NCI-H2171 (cell line): ENCODE measurements around the gene CALML6.
A peak's percentile ranks its signal among the peaks of the same experiment; 100 is the strongest.
"Not testable (repeated sequence)": the region's sequence is repeated elsewhere in the genome, so short reads cannot be mapped to it uniquely, and the experiment has no call there.

Experiments
- DNase-seq: peaks from one replicate; lab custom pipeline; 2025; lab: John Stamatoyannopoulos, UW

The CALML6 gene, protein sequence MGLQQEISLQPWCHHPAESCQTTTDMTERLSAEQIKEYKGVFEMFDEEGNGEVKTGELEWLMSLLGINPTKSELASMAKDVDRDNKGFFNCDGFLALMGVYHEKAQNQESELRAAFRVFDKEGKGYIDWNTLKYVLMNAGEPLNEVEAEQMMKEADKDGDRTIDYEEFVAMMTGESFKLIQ

DNA sequence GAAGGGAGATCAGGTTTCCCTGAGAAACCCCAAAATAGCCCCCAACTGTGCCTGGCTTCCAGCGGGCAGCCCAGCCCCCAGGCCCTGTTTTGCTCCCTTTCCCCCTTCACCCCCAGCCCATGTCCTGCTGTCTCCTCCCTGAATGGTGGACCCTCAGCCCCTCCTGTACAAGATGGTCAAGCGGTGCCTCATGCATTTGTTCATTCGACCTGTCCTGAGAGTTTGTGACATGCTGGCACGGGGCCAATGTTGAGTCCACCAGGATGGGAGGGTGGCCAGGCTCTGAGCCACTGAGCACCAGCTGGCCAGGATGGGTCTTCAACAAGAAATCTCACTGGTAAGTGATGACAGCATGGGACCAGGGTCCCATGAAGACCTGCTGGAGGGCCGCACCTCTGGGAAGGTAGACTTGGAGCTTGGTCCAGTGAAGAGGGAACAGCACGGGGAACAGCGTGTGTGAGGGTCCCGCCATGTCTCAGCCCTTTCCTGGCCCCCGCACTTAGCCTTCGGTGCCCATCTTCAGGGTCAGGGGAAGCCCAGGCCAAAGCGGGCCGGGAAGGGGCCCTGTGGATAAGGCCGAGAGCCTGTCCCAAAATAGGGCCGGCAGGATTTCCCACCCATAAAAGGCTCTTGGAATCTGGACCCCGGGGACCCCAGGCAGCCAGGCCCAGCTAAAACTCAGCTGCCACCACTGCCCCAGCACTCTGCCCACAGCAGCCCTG lies at the start of gene CALML6:
Gene CALML6, plus strand, starts transcription at position 290 of the 722 bp plus-strand sequence. Its CDS starts 21 bp downstream, at position 311.
- no peak for DNase-seq

DNA sequence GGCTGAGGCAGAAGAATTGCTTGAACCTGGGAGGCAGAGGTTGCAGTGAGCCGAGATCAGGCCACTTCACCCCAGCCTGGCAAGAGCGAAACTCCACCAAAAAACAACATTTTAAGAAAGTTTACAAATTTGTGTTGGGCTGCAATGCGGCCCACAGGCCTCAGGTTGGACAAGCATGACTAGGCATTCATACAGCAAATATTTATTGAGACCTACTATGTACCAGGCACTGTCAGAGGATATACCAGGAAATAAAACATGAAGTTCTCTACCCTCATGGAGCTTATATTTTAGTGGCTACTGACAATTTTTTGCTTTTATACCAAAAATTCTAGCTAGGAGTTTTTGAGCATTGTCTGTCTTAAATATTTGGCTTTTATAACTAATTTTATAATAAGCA lies 47.9 kb upstream of the CALML6 start:
- no peak for DNase-seq

DNA sequence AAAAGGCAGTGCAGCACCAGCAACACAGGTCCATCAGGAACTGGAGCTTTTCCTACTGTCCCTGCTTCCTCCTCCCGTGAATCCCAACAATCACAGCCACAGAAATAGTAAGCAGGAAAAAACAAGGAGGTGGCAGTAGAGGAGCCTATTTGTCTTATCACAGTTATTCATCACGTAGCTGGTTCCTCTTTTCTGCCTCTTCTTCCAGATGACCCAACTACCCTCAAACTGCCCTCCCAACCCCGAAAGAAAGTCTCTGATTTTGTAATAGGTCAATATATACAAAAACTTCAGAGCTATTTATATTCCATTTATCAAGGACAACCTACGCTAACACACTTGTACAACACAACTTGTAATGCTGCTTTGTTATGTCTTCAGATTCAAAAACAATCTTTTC lies 45.6 kb upstream of the CALML6 start:
- no peak for DNase-seq

DNA sequence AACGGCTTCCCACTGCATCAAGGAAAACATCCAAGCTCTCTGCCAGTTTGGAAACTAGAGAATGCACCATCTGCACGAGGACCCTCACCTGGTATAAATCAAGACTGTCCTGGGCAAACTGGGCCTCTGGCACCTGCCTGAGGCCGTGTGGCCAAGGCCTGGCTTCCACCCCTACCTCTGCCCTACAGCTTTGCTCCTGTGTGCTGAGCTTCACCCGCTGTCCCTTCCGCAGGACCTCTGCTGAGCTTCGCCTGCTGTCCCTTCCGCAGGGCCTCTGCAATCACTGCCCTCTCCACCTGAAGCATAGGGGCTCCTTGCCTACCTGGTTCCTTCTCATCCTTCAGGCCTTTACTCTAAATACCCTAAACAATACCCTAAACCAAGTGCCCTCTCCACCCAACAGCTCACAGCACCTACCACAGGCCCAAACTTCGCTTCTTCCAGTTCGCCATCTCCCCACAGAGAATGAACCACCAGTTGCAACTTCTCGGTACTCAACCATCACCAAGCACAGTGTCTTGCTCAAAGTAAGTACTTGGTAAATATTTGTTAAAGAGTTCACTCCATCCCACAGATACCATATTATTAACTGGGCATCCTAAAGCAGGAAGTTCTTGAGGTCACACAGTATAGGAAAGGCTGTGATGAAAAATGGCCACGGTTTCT lies 42.6 kb upstream of the CALML6 start:
- no peak for DNase-seq

DNA sequence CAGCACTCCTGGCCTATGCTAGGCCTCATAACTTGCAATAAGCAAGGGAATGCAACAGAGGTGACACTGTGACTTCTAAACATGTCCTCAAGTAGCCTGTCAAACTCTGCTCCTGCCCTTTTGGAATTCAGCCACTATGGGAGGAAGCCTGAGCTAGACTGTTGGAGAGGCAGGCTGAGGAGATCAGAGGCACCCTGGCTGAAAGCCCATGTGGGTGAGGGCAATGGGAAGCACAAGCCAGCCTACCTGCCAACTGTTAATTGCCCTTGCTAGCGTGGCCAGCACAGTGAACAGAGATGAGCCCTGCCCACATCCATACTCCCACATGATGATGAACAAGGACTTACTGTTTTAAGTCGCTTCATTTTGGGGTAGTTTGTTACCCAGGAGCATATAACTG lies 41.9 kb upstream of the CALML6 start:
- no peak for DNase-seq

DNA sequence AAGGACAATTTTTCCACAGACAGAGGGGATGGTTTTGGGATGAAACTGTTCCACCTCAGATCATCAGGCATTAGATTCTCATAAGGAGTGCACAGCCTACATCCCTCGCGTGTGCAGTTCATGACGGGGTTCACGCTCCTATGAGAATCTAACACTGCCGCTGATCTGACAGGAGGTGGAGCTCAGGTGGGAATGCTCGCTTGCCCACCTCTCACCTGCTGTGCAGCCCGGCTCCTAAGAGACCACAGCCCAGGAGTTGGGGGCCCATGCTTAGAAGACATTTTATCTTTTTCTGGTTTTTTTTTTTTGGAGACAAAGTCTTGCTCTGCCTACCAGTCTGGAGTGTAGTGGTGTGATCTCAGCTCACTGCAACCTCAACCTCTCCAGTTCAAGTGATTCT lies 40.2 kb upstream of the CALML6 start:
- DNase-seq, result no peak

DNA sequence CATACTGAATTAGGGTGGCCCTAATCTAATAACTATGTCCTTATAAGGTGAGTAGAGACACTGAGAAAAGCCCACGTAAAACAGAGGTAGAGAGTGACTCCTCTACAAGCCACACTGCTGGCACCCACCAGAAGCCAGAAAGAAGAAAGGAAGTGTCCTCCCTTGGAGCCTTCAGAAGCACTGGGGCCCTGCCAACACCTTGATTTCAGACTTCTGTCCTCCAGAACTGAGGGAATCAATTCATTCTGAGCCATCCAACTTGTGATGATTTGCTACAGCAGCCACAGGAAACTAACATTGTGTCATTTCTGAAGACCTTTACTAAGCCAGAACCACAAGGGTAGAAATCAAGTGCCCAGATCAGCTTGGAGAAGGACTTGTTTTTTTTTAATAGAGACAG lies 39.1 kb upstream of the CALML6 start:
- DNase-seq, result no peak

DNA sequence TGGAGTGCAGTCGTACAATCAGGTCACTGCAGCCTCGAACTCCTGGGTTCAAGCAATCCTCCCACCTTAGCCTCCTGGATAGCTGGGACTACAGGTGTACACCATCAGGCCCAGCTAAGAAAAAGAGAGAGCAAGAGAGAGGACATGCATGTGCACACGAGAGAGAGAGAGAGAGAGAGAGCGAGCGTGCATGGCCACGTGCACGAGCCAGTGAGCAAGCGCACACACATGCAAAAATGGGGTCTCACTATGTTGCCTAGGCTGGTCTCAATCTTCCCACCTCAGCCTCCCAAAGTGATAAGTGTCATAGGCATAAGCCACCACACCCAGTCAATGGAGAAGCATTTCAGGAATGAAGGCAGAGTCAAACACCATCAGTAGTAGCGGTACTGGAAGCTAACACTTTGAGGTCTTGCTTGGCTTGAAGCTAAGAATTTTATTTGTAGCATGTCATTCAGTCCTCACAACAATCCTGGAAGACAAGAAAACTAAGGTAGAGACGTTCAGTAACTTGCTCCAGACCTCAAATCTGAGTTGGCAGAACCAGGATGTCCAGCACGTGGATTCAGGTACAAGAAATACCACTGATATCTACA lies 38.6 kb upstream of the CALML6 start:
- DNase-seq, result no peak

DNA sequence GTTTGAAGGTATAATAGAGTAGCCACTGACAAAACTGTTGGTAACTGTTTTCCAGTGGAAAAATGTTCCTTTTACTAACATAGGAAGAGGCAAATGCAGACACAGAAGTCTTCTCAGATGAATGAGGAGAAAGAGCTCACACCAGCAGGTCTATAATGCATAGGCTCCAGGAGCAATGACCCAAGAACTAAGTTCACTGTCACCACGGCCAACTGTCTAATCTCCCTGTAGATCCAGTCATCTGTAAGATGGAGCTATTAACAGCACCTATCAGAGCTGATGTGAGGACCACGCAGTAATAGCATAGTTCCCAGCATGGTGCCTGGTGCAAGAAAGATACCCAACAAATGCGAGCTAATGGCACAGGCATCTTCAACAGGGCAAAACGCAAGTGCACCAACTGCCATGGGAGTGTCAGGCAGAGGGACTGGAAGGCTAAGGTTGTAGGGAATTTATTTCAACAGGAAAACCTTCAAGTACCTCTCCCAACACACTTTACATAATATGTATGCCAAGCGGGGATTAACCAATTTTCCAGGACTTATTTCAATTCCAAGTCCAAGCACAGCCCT lies 37.1 kb upstream of the CALML6 start:
- no peak for DNase-seq

DNA sequence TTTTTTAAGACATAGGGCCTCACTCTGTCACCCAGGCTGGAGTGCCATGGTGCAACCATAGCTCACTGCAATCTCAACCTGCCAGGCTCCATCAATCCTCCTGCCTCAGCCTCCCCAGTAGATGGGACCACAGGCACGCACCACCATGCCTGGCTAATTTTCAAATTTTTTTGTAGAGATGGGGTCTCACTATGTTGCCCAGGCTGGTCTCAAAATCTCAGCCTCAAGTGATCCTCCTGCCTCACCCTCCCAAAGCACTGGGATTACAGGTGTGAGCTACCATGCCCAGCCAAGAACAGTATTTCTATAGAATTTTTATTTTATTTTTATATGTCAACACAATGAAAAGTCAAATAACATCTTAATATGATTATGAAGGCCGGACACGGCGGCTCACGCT lies 35.1 kb upstream of the CALML6 start:
- DNase-seq, result no peak

DNA sequence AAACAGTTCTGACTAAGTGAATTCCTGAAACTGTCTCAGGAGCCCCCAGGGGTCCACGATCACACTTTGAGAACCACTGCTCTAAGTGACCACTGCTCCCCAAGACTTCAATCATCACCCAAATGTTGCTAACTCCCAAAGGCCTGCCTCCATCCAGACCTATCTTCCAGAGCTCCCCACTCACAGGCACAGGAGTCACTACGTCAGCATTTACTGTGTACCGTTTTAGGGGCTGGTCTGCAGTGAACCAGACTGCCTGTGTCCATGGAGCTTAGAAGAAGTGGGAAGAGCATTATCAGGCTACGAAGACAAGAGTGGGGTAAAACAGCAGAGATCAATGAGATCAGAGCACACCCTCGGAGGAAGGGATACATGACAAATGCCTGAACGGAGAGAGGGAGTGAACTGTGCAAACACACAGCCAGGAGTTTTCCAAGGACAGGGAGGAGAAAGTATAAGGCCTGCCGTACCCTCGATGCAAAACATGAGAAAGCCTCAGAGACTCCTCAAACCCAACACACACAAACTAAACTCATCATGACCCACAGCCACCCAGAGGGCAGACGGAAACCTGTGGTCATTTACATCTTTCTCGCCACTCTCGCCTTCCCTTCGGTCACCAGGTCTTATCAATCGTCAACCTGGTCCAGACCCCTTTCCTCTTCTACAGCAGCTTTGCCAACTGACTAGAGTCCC lies 34.3 kb upstream of the CALML6 start:
- DNase-seq, result no peak

DNA sequence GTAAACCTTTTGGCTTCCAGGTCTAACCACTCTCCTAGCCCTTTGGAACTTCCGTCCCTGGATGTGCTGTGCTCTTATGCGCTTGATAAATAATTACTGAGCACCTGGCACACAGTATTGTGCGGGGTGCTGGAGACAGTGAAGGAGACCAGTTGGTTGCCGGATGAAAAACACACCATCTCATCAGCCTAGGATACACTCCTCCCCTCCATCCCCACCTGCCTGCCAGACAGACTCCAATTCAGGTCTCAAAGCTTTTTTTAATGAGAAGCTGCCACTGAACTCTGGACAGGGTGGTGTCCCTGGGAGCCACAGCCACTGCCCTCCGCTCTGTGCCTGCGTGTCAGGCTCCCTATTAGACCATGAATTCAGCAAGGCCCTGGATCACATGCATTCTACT lies 33.3 kb upstream of the CALML6 start:
- DNase-seq, result peak; percentile 27

DNA sequence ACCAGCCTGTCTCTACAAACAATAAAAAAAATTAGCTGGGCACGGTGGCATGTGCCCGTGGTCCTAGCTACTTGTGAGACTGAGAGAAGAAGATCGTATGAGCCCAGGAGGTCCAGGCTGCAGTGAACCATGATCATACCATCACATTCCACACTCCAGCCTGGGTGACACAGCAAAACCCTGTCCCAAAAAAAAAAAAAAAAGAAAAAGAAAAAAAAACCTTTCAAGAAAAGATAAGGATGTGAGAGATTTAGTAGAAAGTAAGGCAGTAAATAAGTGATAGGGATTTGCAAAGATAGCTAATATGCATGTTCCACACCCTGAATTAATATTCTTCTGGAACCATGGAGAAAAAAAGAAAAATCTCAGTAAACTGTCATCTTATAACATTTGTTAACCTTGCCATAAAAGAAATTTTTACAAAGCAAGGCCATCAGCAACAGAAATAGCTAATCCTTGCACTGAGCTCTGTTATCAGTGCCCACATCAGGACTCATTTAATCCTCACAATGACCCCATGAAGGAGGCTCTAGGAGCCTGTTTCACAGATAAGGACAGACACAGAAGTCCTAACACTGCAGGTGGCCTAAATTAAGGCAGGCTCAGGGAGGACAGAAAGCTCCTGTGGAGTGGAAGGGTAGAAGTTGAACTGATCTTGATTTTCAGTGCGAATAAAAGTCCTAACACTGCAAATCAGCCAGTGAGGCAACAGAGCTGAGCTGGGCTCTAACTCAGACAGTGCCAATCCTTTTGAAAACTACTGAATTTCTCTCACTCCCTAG lies 31.8 kb upstream of the CALML6 start:
- no peak for DNase-seq

DNA sequence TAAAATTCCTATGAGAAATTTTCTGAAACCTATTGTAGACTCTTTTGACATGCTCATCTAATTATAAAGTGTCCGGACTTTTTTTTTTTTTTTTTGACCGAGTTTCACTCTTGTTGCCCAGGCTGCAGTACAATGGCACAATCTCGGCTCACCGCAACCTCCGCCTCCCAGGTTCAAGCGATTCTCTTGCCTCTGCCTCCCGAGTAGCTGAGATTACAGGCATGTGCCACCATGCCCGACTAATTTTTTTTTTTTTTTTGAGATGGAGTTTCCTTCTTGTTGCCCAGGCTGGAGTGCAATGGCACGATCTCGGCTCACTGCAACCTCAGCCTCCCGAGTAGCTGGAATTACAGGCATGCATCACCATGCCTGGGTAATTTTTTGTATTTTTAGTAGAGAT lies 31.2 kb upstream of the CALML6 start:
- not testable (repeated sequence) for DNase-seq

DNA sequence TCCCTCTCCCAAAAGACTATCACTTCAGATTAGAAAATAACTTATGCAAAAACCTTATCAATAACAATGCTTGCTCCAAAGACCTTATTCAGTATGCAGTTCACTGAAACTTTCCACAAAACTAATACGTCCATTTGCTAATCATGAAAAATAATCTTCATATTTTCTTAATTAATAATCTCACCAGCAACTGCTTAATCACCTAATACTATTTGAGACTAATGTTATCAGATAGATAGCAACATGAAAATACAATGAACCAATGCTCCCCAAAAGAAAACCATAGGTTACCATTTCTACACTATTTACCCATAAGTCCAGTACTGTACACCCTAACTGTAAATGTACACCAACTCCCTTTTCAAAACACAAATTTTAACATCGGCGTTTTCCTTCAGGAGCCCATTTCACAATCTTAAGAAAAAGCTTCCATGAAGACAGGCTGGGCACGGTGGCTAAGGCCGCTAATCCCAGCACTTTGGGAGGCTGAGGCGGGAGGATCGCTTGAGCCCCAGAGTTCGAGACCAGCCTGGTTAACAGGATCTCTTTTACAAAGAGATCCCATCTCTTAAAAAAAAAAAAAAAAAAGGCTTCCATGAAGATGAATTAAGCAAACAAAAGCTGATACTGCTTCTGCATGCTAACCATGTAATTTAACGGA lies 25.8 kb upstream of the CALML6 start:
- no peak for DNase-seq

DNA sequence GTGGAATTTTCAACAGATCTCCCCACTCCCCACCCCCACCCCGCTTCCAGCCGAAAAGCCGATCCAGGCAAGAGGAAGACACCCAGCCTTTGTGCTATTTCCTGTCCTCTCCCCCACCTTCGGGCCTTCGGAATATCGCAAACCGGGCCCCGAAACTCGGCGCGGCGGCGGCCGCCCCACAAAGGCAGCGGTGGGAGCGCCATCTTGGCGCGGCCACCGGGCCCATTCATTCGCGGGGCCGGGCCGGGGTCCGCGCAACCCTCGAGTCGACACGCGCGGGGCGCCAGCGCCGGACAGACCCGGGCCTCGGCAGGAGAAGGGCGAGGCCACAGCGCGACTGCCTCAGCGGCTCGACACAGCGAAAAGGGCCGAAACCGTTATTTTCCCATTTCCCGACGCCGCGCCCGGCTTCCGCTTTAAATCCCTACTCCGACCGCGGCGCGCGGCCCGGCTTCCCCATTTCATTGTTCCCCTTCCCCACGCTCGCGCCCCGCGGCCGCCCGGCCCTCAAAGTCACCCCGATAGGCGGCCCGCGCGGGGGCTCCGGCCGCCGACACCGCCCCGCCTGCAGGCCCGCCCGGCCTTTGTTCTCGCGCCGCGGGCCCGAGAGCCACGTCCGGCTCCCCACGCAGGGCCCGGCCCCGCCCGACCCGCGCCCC lies 25.1 kb upstream of the CALML6 start:
- DNase-seq, result no peak

DNA sequence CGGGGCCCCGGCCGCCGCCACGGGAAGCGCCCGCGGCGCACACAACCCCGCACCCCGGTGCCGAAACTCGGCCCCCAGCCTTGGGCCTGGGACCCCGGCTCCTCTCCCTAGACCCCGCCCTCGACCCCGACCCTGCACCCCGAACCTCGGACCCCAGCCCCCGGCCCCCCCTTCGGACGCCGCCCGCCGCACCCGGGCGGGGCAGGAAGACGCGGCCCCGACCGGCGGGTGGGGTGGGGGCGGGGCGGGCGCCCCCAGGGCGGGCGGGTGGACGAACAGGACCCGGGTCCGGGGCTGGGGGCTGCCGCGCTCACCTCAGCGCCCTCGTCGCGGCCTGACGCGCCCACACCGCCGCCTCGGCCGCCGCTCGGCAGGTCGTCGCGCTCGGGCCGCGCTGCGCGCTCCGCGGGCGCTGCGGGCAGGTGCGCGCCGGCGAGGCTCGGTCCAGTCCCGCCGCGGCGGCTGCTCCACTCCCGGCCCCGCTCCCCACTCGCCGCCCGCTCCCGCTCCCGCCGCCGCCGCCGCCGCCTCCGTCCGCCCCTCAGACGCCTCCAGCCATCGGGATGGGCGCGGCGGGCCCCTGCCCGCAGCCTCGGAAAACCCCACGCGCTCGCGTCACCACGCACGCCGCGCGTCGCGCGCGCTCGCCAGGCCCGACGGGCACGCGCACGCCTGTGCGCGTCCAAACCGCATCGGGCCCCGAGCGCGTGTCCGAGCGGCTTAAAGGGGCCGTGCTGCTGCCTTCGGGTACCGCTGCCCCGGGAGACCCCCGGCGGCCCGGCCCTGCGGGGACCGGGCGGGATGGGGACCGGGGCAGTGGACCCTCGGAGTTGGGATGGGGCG lies 24.3 kb upstream of the CALML6 start, which contains the start of gene GNB1:
Gene GNB1, minus strand, starts transcription at position 582 of the 843 bp plus-strand sequence. CDS start 65,634 bp downstream, outside the sequence.
- DNase-seq, result peak; percentile 91

DNA sequence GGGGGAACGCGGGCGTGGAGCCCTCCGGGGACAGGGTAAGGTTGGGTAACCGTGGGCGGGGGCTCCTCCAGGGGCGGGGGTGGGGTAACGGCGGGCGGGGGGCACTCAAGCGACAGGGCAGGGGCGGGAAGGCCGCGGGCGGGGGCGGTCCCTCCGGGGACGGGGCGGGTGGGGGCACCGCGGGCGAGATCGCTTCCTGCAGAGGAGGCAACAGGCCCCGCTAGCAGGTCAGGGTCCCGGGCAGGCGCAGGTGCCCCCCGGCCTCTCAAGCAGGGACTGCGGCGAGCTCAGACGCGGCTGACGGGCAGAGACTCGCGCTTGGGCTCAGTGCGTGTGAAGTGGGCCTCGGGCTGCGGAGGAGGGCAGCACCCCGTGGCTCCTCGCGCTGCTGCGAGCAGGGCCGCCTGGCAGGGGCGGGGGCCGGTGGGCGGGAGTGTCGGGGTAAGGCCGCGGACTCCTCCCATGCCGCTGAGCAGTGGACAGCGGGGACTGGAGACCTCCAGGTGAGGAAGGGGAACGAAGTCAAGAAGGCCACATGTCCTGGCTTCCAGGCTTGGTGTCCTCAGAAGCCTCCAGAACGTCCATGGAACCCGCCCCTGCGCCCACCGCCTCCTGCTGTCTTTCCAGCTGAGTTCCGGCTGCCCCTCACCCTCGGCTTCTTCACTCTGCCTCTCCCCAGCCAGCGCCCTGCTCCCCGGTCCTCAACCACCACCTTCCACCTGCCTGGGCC lies 23.5 kb upstream of the CALML6 start:
- DNase-seq, result peak; percentile 67
